Mesothelial cell of epicardium (in vitro differentiated cells): ENCODE results near the gene PRR23A. TPM values are rescaled to one million over a fixed set of nuclear protein-coding genes. Genes with fewer than 3 reads are reported as not detected.

Source experiments
- DNase-seq, 2 experiments: peaks; one replicate each; pipeline ENCODE4 v3.0.0; 2021; ENCODE audit warnings: low spot score in 2 of 2; ENCODE audit not compliant: unreplicated experiment in 2 of 2
- H3K27ac Mint-ChIP-seq: 2 replicates; pipeline ENCODE4 v1.8.0; 2021; ENCODE audit warnings: mixed read lengths
- H3K27me3 Mint-ChIP-seq: 2 replicates; pipeline ENCODE4 v1.8.0; 2021; ENCODE audit warnings: low read depth, mixed read lengths
- H3K36me3 Mint-ChIP-seq: 2 replicates; pipeline ENCODE4 v1.8.0; 2021; ENCODE audit warnings: mixed read lengths
- H3K4me1 Mint-ChIP-seq: 2 replicates; pipeline ENCODE4 v1.8.0; 2021; ENCODE audit warnings: mixed read lengths
- H3K4me3 Mint-ChIP-seq: 2 replicates; pipeline ENCODE4 v1.8.0; 2021; ENCODE audit warnings: mild to moderate bottlenecking, moderate library complexity, mixed read lengths
- H3K9me3 Mint-ChIP-seq: 2 replicates; pipeline ENCODE4 v1.8.0; 2021; ENCODE audit warnings: mixed read lengths
- total RNA-seq: library from RNA; stranded (reverse); gene quantifications from 3 replicates; pipeline ENCODE4 v1.2.1, GENCODE V29; 2021
- TF ChIP-seq, protein P1 (sequence below): fragments of 200-600 bp; sonication (generic); IDR thresholded peaks from one replicate; pipeline ENCODE4 v1.5.0; 2021; ENCODE audit warnings: antibody characterized with exemption; ENCODE audit not compliant: unreplicated experiment

PRR23A gene
- total RNA-seq, 1 donor from 2014 or later: not detected

GRCh38 chr3:138962854-138963560, 43.1 kb downstream of the PRR23A start:
- Mint-ChIP-seq H3K36me3 (peaks cover 1% of the 10 kb centered on the region), H3K27ac (no peak overlapping the region), H3K4me1 (no peaks in the 10 kb centered on the region), H3K4me3 (no peak overlapping the region), H3K9me3 (peaks cover 11% of the 10 kb centered on the region), H3K27me3 (peaks cover 64% of the 10 kb centered on the region)
- no peak for DNase-seq
- TF ChIP-seq, protein P1, sequence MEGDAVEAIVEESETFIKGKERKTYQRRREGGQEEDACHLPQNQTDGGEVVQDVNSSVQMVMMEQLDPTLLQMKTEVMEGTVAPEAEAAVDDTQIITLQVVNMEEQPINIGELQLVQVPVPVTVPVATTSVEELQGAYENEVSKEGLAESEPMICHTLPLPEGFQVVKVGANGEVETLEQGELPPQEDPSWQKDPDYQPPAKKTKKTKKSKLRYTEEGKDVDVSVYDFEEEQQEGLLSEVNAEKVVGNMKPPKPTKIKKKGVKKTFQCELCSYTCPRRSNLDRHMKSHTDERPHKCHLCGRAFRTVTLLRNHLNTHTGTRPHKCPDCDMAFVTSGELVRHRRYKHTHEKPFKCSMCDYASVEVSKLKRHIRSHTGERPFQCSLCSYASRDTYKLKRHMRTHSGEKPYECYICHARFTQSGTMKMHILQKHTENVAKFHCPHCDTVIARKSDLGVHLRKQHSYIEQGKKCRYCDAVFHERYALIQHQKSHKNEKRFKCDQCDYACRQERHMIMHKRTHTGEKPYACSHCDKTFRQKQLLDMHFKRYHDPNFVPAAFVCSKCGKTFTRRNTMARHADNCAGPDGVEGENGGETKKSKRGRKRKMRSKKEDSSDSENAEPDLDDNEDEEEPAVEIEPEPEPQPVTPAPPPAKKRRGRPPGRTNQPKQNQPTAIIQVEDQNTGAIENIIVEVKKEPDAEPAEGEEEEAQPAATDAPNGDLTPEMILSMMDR: no peak

DNA sequence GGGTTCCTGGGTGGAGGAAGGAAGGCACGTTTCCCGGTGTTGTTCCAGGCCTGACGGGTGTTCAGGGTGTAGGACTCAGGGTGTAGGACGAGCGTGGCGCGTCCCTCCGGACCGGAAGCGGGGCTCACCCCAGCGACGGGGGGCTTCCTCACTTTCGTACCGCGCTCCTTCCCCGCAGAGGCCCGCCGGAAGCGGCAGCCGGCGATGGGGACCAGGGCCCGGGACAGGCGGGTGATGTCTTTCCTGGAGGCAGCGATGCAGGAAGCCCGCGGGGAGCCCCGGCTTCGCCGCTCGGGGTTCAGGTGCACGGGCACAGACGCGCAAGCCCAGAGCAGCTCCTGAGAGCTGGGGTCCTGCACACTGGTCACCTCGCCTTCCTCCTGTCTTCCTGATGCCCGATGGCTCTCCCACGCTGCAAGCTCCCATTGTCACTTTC, 45.6 kb downstream of the PRR23A start:
- TF ChIP-seq, protein P1: no peak

More for the DNA sequence above, 45.6 kb downstream of the PRR23A start:
- Mint-ChIP-seq H3K36me3 (no peaks in the 10 kb centered on the region), H3K27ac (no peak overlapping the region), H3K4me3 (no peak overlapping the region), H3K4me1 (no peaks in the 10 kb centered on the region), H3K9me3 (peaks cover 11% of the 10 kb centered on the region), H3K27me3 (peaks cover 73% of the 10 kb centered on the region)
- no peak for DNase-seq

Other genes with a start within 250 kb of the PRR23A start
- 19.1 to 23.5 TPM (median 20.2 TPM) in 3 replicates for gene PIK3CB, start 171.3 kb downstream of the PRR23A start, total RNA-seq
- gene FOXL2, start 59.1 kb downstream of the PRR23A start, total RNA-seq: not detected in 3 replicates
- gene FOXL2NB, start 59.1 kb downstream of the PRR23A start, total RNA-seq: not detected in 3 replicates
- gene PRR23B, start 14.7 kb upstream of the PRR23A start, total RNA-seq: not detected in 3 replicates
- not detected in 3 replicates for gene PRR23C, start 38.6 kb upstream of the PRR23A start, total RNA-seq